ENCODE data around the gene MYOZ1. TPM values are rescaled to one million over a fixed set of nuclear protein-coding genes. Genes with fewer than 3 reads are reported as not detected.
A peak's percentile ranks its signal among the peaks of the same experiment; 100 is the strongest.

MYOZ1 gene
- total RNA-seq, 1 experiment from 2014 or later: not detected

- Histone ChIP-seq H3K27ac (ENCODE audit: low read depth, low read length) (no peak overlapping the region), H2AFZ (ENCODE audit: low read depth, low read length, poor library complexity, severe bottlenecking) (no peak overlapping the region), H3K9me3 (ENCODE audit: control insufficient read depth in 1 of 2, insufficient read depth in 1 of 2, low read depth in 1 of 2, low read length in 2 of 2) (no peaks in the 10 kb centered on the region), H3K4me2 (ENCODE audit: low read length) (peak overlapping the region; percentile 42), H3K9me2 (ENCODE audit: insufficient read depth) (no peaks in the 10 kb centered on the region), H4K20me1 (ENCODE audit: insufficient read depth) (no peaks in the 10 kb centered on the region), H3K79me2 (ENCODE audit: insufficient read depth, low read length) (no peaks in the 10 kb centered on the region; the same call in 1 of the 2 replicates), H3K9ac (ENCODE audit: low read length) (0 out of 2 replicates have a peak overlapping the region, but pooled peaks have one; percentile 7), H3K36me3 (ENCODE audit: control insufficient read depth in 1 of 2, insufficient read depth in 2 of 2, low read length in 2 of 2) (no peaks in the 10 kb centered on the region), H3K27me3 (ENCODE audit: insufficient read depth, low read length) (no peaks in the 10 kb centered on the region), H3K4me1 (ENCODE audit: control insufficient read depth in 1 of 2, insufficient read depth in 2 of 2, low read length in 2 of 2) (peaks cover 11 to 13% of the 10 kb centered on the region in 2 experiments), H3K4me3 (replicated peaks in 1 of 2; ENCODE audit: low read depth in 1 of 2, low read length in 2 of 2) (no peak overlapping the region)
- ATAC-seq (peak; percentile 80), DNase-seq (ENCODE audit: low read depth, low spot score) (no peak)
- POLR2A ChIA-PET: interaction anchor here (1.5 kb wide), 1 partner anchor 24 kb away, joined by 10 read pairs; no protein-coding TSS in a partner anchor
- RAD21 ChIA-PET (ENCODE audit: low non-redundant PET in 1 of 2, low total read pairs in 2 of 2, uncharacterized antibody in 2 of 2, unreplicated experiment in 2 of 2): no interaction called here
- no TSS peak for BruUV-seq (replicated peaks)
- intact Hi-C loops (cut with micrococcal nuclease): no loop called here
- CTCF ChIA-PET: interaction anchor here (1.2 to 1.7 kb wide), 2 partner anchors 11 to 24 kb away, joined by 3 to 6 read pairs; partner anchors contain the start of gene USP54
- TF ChIP-seq CBX3 (IDR thresholded peaks at IDR 0.05; ENCODE audit: low read depth) (peak; percentile 76), ELF1 (IDR thresholded peaks at IDR 0.05; ENCODE audit: borderline replicate concordance, low read depth) (no peak), EZH2phosphoT487 (IDR thresholded peaks at IDR 0.05; ENCODE audit: borderline replicate concordance) (no peak), JUND (IDR thresholded peaks at IDR 0.05) (peak; percentile 69), POLR2A (IDR thresholded peaks at IDR 0.05; ENCODE audit: borderline replicate concordance, extremely low read depth, insufficient read depth, insufficient read length) (no peak), TCF7L2 (IDR thresholded peaks at IDR 0.05; ENCODE audit: borderline replicate concordance, extremely low read depth, insufficient read depth, insufficient read length) (no peak), MAX (IDR thresholded peaks at IDR 0.05) (peak; percentile 43; the same call in 1 of the 2 replicates), SP1 (IDR thresholded peaks at IDR 0.05; ENCODE audit: low read depth) (peak; percentile 71), EZH2 (IDR thresholded peaks at IDR 0.05) (no peak), SRF (IDR thresholded peaks at IDR 0.05; ENCODE audit: low read depth) (no peak), POLR2AphosphoS5 (IDR thresholded peaks at IDR 0.05; ENCODE audit: low read depth, low read length) (peak; percentile 24; the same call in 1 of the 2 replicates), SIN3A (IDR thresholded peaks at IDR 0.05; ENCODE audit: low read depth) (no peak)
Measured at GRCh38 chr10:73601486-73601921, 39.8 kb downstream of the MYOZ1 start.

GRCh38 chr10:73597346-73597745 lies 43.9 kb downstream of the MYOZ1 start:
- Histone ChIP-seq H3K9me2 (ENCODE audit: insufficient read depth) (no peaks in the 10 kb centered on the region), H3K36me3 (ENCODE audit: control insufficient read depth in 1 of 2, insufficient read depth in 2 of 2, low read length in 2 of 2) (no peaks in the 10 kb centered on the region), H3K27me3 (ENCODE audit: insufficient read depth, low read length) (no peaks in the 10 kb centered on the region), H3K9ac (ENCODE audit: low read length) (no peak overlapping the region), H3K79me2 (ENCODE audit: insufficient read depth, low read length) (no peaks in the 10 kb centered on the region), H3K27ac (ENCODE audit: low read depth, low read length) (no peak overlapping the region), H3K9me3 (ENCODE audit: control insufficient read depth in 1 of 2, insufficient read depth in 1 of 2, low read depth in 1 of 2, low read length in 2 of 2) (no peaks in the 10 kb centered on the region), H3K4me1 (ENCODE audit: control insufficient read depth in 1 of 2, insufficient read depth in 2 of 2, low read length in 2 of 2) (peaks cover 16 to 17% of the 10 kb centered on the region in 2 experiments), H2AFZ (ENCODE audit: low read depth, low read length, poor library complexity, severe bottlenecking) (no peak overlapping the region), H4K20me1 (ENCODE audit: insufficient read depth) (no peaks in the 10 kb centered on the region), H3K4me2 (ENCODE audit: low read length) (no peak overlapping the region), H3K4me3 (replicated peaks in 1 of 2; ENCODE audit: low read depth in 1 of 2, low read length in 2 of 2) (no peak overlapping the region)
- no TSS peak for BruUV-seq (replicated peaks)
- ATAC-seq (no peak), DNase-seq (ENCODE audit: low read depth, low spot score) (no peak)
- intact Hi-C loops (cut with micrococcal nuclease): no loop called here
- ChIA-PET CTCF (no interaction called here), RAD21 (ENCODE audit: low non-redundant PET in 1 of 2, low total read pairs in 2 of 2, uncharacterized antibody in 2 of 2, unreplicated experiment in 2 of 2) (no interaction called here), POLR2A (interaction anchor here (0.7 to 0.8 kb wide), 2 partner anchors 9 to 14 kb away, joined by 3 read pairs; no protein-coding TSS in a partner anchor)
- TF ChIP-seq TCF7L2 (IDR thresholded peaks at IDR 0.05; ENCODE audit: borderline replicate concordance, extremely low read depth, insufficient read depth, insufficient read length) (no peak), RAD21 (IDR thresholded peaks at IDR 0.05; ENCODE audit: low read depth) (no peak), EGR1 (IDR thresholded peaks at IDR 0.05; ENCODE audit: low read depth) (no peak), CBX3 (IDR thresholded peaks at IDR 0.05; ENCODE audit: low read depth) (no peak), JUND (IDR thresholded peaks at IDR 0.05) (no peak), YY1 (IDR thresholded peaks at IDR 0.05; ENCODE audit: extremely low read depth, insufficient replicate concordance, low read depth, low read length) (no peak), FOSL1 (IDR thresholded peaks at IDR 0.05; ENCODE audit: low read depth) (no peak), SP1 (IDR thresholded peaks at IDR 0.05; ENCODE audit: low read depth) (no peak), CTCF (IDR thresholded peaks at IDR 0.05 in 2 of 3, conservative IDR thresholded peaks at IDR 0.05 in 1 of 3; ENCODE audit: borderline replicate concordance in 1 of 3, insufficient read depth in 1 of 3, low read depth in 2 of 3, low read length in 2 of 3) (no peak), SIN3A (IDR thresholded peaks at IDR 0.05; ENCODE audit: low read depth) (no peak), ZNF274 (IDR thresholded peaks at IDR 0.05; ENCODE audit: low read depth, low read length) (no peak), POLR2AphosphoS5 (IDR thresholded peaks at IDR 0.05; ENCODE audit: low read depth, low read length) (no peak), ZFX (IDR thresholded peaks at IDR 0.05) (no peak)
